H9 (cell line): ENCODE results near the gene TTLL9. TPM values are rescaled to one million over a fixed set of nuclear protein-coding genes. Genes with fewer than 3 reads are reported as not detected.

Experiments
- DNase-seq: peaks from one replicate; pipeline ENCODE4 v3.0.0-alpha.2; 2017
- H2AFZ ChIP-seq: one replicate; pipeline ENCODE4 v1.6.1; 2013; ENCODE audit warnings: mild to moderate bottlenecking, low read length, control low read depth, moderate library complexity
- H2AK5ac ChIP-seq: 2 replicates; pipeline ENCODE4 v1.6.1; 2013; ENCODE audit warnings: low read length, control low read depth, mixed read lengths; ENCODE audit not compliant: insufficient read length
- H2BK120ac ChIP-seq: one replicate; pipeline ENCODE4 v1.6.1; 2013; ENCODE audit warnings: low read depth, mild to moderate bottlenecking, low read length, control low read depth, inconsistent platforms; ENCODE audit not compliant: poor library complexity, severe bottlenecking
- H2BK12ac ChIP-seq: 2 replicates; pipeline ENCODE4 v1.6.1; 2013; ENCODE audit warnings: low read length, control low read depth, mixed read lengths, low read depth; ENCODE audit not compliant: insufficient read length
- H2BK15ac ChIP-seq: 2 replicates; pipeline ENCODE4 v1.6.1; 2013; ENCODE audit warnings: low read depth, low read length, control low read depth
- H2BK20ac ChIP-seq: one replicate; pipeline ENCODE4 v1.6.1; 2013; ENCODE audit warnings: low read depth, mild to moderate bottlenecking, low read length, control low read depth, inconsistent platforms; ENCODE audit not compliant: poor library complexity, severe bottlenecking
- H2BK5ac ChIP-seq: 2 replicates; pipeline ENCODE4 v1.6.1; 2013; ENCODE audit warnings: low read length, control low read depth, mixed read lengths; ENCODE audit not compliant: insufficient read length
- H3K14ac ChIP-seq: 2 replicates; pipeline ENCODE4 v1.6.1; 2013; ENCODE audit warnings: low read length, control low read depth; ENCODE audit not compliant: insufficient read depth
- H3K18ac ChIP-seq: 2 replicates; pipeline ENCODE4 v1.6.1; 2013; ENCODE audit warnings: low read depth, mild to moderate bottlenecking, mixed read lengths, low read length, control low read depth; ENCODE audit not compliant: insufficient read length
- H3K23ac ChIP-seq: 2 replicates; pipeline ENCODE4 v1.6.1; 2013; ENCODE audit warnings: low read length, control low read depth, mixed read lengths, low read depth; ENCODE audit not compliant: insufficient read length
- H3K23me2 ChIP-seq: 2 replicates; pipeline ENCODE4 v1.6.1; 2013; ENCODE audit warnings: low read depth, mild to moderate bottlenecking, mixed read lengths, low read length, control low read depth; ENCODE audit not compliant: insufficient read length, poor library complexity, severe bottlenecking
- H3K27ac ChIP-seq: 2 replicates; pipeline ENCODE4 v1.5.1; 2013; ENCODE audit warnings: low read length, control low read depth, mixed read lengths, low read depth; ENCODE audit not compliant: insufficient read length
- H3K27me3 ChIP-seq: 2 replicates; pipeline ENCODE4 v1.6.1; 2013; ENCODE audit warnings: low read length, control low read depth, inconsistent platforms; ENCODE audit not compliant: insufficient read depth
- H3K4ac ChIP-seq: 2 replicates; pipeline ENCODE4 v1.6.1; 2013; ENCODE audit warnings: low read depth, mild to moderate bottlenecking, control low read depth, inconsistent platforms, low read length, moderate library complexity
- H3K4me1 ChIP-seq: 2 replicates; pipeline ENCODE4 v1.6.1; 2013; ENCODE audit warnings: low read length, control low read depth, inconsistent platforms; ENCODE audit not compliant: insufficient read depth
- H3K4me2 ChIP-seq: 2 replicates; pipeline ENCODE4 v1.6.1; 2013; ENCODE audit warnings: low read length, control low read depth, mixed read lengths; ENCODE audit not compliant: insufficient read length, insufficient read depth
- H3K56ac ChIP-seq: 2 replicates; pipeline ENCODE4 v1.6.1; 2013; ENCODE audit warnings: low read depth, mild to moderate bottlenecking, mixed read lengths, low read length, control low read depth; ENCODE audit not compliant: insufficient read length
- H3K79me1 ChIP-seq: 2 replicates; pipeline ENCODE4 v1.6.1; 2013; ENCODE audit warnings: low read depth, mild to moderate bottlenecking, moderate library complexity, low read length, control low read depth, inconsistent platforms; ENCODE audit not compliant: insufficient read depth, poor library complexity, severe bottlenecking
- H3K79me2 ChIP-seq: 2 replicates; pipeline ENCODE4 v1.6.1; 2013; ENCODE audit warnings: low read length, control low read depth, inconsistent platforms; ENCODE audit not compliant: insufficient read depth
- H3K9ac ChIP-seq: 2 replicates; pipeline ENCODE4 v1.6.1; 2013; ENCODE audit warnings: low read length, control low read depth, mixed read lengths; ENCODE audit not compliant: insufficient read length; ENCODE audit errors: extremely low read depth
- H3K9me3 ChIP-seq: one replicate; pipeline ENCODE4 v1.6.1; 2013; ENCODE audit warnings: low read depth, low read length, inconsistent platforms; ENCODE audit not compliant: control insufficient read depth
- H3T11ph ChIP-seq: one replicate; pipeline ENCODE4 v1.6.1; 2013; ENCODE audit warnings: mild to moderate bottlenecking, low read length, control low read depth, inconsistent platforms
- H4K20me1 ChIP-seq: one replicate; pipeline ENCODE4 v1.6.1; 2013; ENCODE audit not compliant: control insufficient read depth, insufficient read length, insufficient read depth
- H4K5ac ChIP-seq: 2 replicates; pipeline ENCODE4 v1.6.1; 2013; ENCODE audit warnings: low read depth, mild to moderate bottlenecking, mixed read lengths, low read length, control low read depth; ENCODE audit not compliant: insufficient read length
- H4K8ac ChIP-seq: replicated peaks from 2 replicates; pipeline ENCODE4 v1.6.1; 2013; ENCODE audit warnings: low read length, control low read depth, mixed read lengths, low read depth; ENCODE audit not compliant: insufficient read length
- H4K91ac ChIP-seq: 2 replicates; pipeline ENCODE4 v1.6.1; 2013; ENCODE audit warnings: low read depth, mild to moderate bottlenecking, moderate library complexity, mixed read lengths, low read length, control low read depth; ENCODE audit not compliant: insufficient read length
- H3K27ac Mint-ChIP-seq, 3 experiments: 2 replicates in 2 of 3; 3 replicates in 1 of 3; pipeline ENCODE4 v1.8.0; 2020 to 2021; ENCODE audit warnings: mixed read lengths in 3 of 3, mild to moderate bottlenecking in 1 of 3, moderate library complexity in 1 of 3
- H3K27me3 Mint-ChIP-seq: 2 replicates; pipeline ENCODE4 v1.8.0; 2021; ENCODE audit warnings: low read depth, mild to moderate bottlenecking, moderate library complexity, mixed read lengths
- H3K36me3 Mint-ChIP-seq, 3 experiments: 2 replicates in 2 of 3; 3 replicates in 1 of 3; pipeline ENCODE4 v1.8.0; 2020 to 2021; ENCODE audit warnings: low read depth in 3 of 3, mixed read lengths in 3 of 3; ENCODE audit not compliant: insufficient read depth in 1 of 3
- H3K4me1 Mint-ChIP-seq, 2 experiments: 2 replicates each; pipeline ENCODE4 v1.8.0; 2020; ENCODE audit warnings: mixed read lengths in 2 of 2
- H3K4me3 Mint-ChIP-seq, 2 experiments: 2 replicates in 1 of 2; 3 replicates in 1 of 2; pipeline ENCODE4 v1.8.0; 2020 to 2021; ENCODE audit warnings: mild to moderate bottlenecking in 2 of 2, mixed read lengths in 2 of 2, moderate library complexity in 1 of 2
- H3K9me3 Mint-ChIP-seq, 2 experiments: 2 replicates in 1 of 2; 3 replicates in 1 of 2; pipeline ENCODE4 v1.8.0; 2020; ENCODE audit warnings: mild to moderate bottlenecking in 2 of 2, mixed read lengths in 2 of 2, moderate library complexity in 1 of 2
- CTCF ChIP-seq: fragments of 200-600 bp; sonication (generic); conservative IDR thresholded peaks from 3 replicates; pipeline ENCODE4 v1.8.0; 2021; ENCODE audit warnings: antibody characterized with exemption, mild to moderate bottlenecking
- WGBS: extraction: QIAGEN DNeasy Blood & Tissue Kit; methylation state at CpG from one replicate; pipeline ENCODE4 v1.1.7; 2013; ENCODE audit warnings: missing lambda C conversion rate, low lambda C conversion rate, mixed read lengths; ENCODE audit not compliant: insufficient read length; ENCODE audit errors: extremely low coverage; 5-methylcytosine and 5-hydroxymethylcytosine counted together
- total RNA-seq: library from RNA; stranded (reverse); gene quantifications from 2 replicates; pipeline ENCODE4 v1.2.1, GENCODE V29; 2021

Gene TTLL9
- total RNA-seq, 1 experiment from 2014 or later = 0.20 TPM

DNA sequence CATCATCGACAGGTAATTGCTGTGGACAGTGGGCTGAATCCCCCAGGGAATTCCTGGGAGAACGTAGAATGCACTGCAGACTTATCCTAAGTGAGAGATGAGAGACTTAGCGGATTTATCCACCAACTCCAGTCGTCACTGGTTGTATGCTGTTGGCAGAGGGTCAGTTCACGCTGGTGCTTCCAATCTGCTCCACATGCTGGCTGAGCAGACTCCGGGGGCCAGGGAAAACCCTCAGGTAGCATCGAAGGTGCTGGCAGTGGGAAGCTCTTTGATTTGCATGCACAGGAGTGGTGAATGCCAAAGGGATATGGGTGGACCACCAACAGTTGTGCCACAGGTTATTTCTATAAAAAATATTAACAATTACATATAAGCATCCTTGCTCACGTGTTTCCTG lies 20.2 kb downstream of the TTLL9 start:
- Histone ChIP-seq H2BK15ac (no peak overlapping the region), H2AFZ (no peak overlapping the region), H4K20me1 (no peaks in the 10 kb centered on the region), H3K27ac (no peak overlapping the region), H3K4ac (no peak overlapping the region), H3K23me2 (no peaks in the 10 kb centered on the region), H3K18ac (no peak overlapping the region), H2BK120ac (no peak overlapping the region), H3K56ac (no peak overlapping the region), H3T11ph (no peak overlapping the region), H4K8ac (no peak overlapping the region), H3K9ac (no peak overlapping the region), H3K23ac (no peak overlapping the region), H3K79me1 (no peaks in the 10 kb centered on the region), H3K9me3 (no peaks in the 10 kb centered on the region), H2BK20ac (no peak overlapping the region), H2BK12ac (no peak overlapping the region), H4K5ac (no peak overlapping the region), H3K4me2 (no peak overlapping the region), H4K91ac (no peak overlapping the region), H3K4me1 (no peaks in the 10 kb centered on the region), H3K79me2 (no peaks in the 10 kb centered on the region), H2AK5ac (no peak overlapping the region), H2BK5ac (no peak overlapping the region), H3K14ac (no peak overlapping the region), H3K27me3 (no peaks in the 10 kb centered on the region; the same call in 1 of the 2 replicates)
- DNase-seq = no peak
- no CpG with 5 or more reads among the region's 8 CpGs for WGBS
- peaks cover 23% of the 10 kb centered on the region for H3K27me3 Mint-ChIP-seq
- peaks cover 5 to 9% of the 10 kb centered on the region in 2 experiments for H3K4me1 Mint-ChIP-seq
- TF ChIP-seq CTCF = no peak
- H3K27ac Mint-ChIP-seq = no peak overlapping the region
- no peaks in the 10 kb centered on the region; a peak in 1 of 5 replicates for H3K9me3 Mint-ChIP-seq
- no peaks in the 10 kb centered on the region for H3K36me3 Mint-ChIP-seq
- H3K4me3 Mint-ChIP-seq = no peak overlapping the region
